Erythroblast (primary cell): ENCODE measurements around the gene ATXN7L1.
A peak's percentile ranks its signal among the peaks of the same experiment; 100 is the strongest.

ENCODE experiments used
- DNase-seq, 2 experiments: peaks; one replicate each; lab custom pipeline; 2025; lab: John Stamatoyannopoulos, UW
- GATA1 ChIP-seq: IDR thresholded peaks from 2 replicates; pipeline ENCODE4 v1.6.1; 2011; ENCODE audit warnings: low read depth, mild to moderate bottlenecking, control low read depth, low read length, moderate library complexity
- POLR2A ChIP-seq: IDR thresholded peaks from 2 replicates; pipeline ENCODE4 v1.6.1; 2011; ENCODE audit warnings: mild to moderate bottlenecking, low read length

The ATXN7L1 gene

GRCh38 chr7:105589356-105590077 is 286.9 kb downstream of the ATXN7L1 start:
- DNase-seq = peak; percentile 42 to 61
- no peak for TF ChIP-seq GATA1
- TF ChIP-seq POLR2A = no peak

GRCh38 chr7:105587909-105588635 is 288.3 kb downstream of the ATXN7L1 start:
- no peak for DNase-seq
- TF ChIP-seq GATA1 (no peak), POLR2A (no peak)

GRCh38 chr7:105585850-105586500 is 290.4 kb downstream of the ATXN7L1 start:
- TF ChIP-seq POLR2A = no peak
- TF ChIP-seq GATA1 = no peak
- DNase-seq = no peak

GRCh38 chr7:105584165-105584564 is 292.2 kb downstream of the ATXN7L1 start:
- no peak for DNase-seq
- TF ChIP-seq POLR2A (no peak), GATA1 (no peak)

GRCh38 chr7:105583061-105583460 is 293.3 kb downstream of the ATXN7L1 start:
- no peak for TF ChIP-seq GATA1
- TF ChIP-seq POLR2A = no peak
- DNase-seq = no peak

GRCh38 chr7:105581066-105581811 is 295.2 kb downstream of the ATXN7L1 start, which contains the start of gene EFCAB10:
TSS of gene EFCAB10 (minus strand) at chr7:105581493. CDS start at chr7:105581463, 30 bp downstream.
- peak; percentile 48 to 62 for DNase-seq
- no peak for TF ChIP-seq POLR2A
- TF ChIP-seq GATA1 = no peak

GRCh38 chr7:105580022-105580740 is 296.2 kb downstream of the ATXN7L1 start:
- DNase-seq = peak; percentile 7 to 9
- TF ChIP-seq GATA1 (no peak), POLR2A (no peak)

GRCh38 chr7:105578496-105578895 is 297.9 kb downstream of the ATXN7L1 start:
- no peak for TF ChIP-seq GATA1
- TF ChIP-seq POLR2A = no peak
- DNase-seq = no peak

GRCh38 chr7:105577251-105577650 is 299.1 kb downstream of the ATXN7L1 start:
- no peak for TF ChIP-seq GATA1
- TF ChIP-seq POLR2A = no peak
- no peak for DNase-seq

GRCh38 chr7:105571891-105572290 is 304.5 kb downstream of the ATXN7L1 start:
- no peak for DNase-seq
- no peak for TF ChIP-seq POLR2A
- no peak for TF ChIP-seq GATA1

- no peak for TF ChIP-seq GATA1
- TF ChIP-seq POLR2A = no peak
- DNase-seq = no peak
Observed at GRCh38 chr7:105567821-105568220, 308.6 kb downstream of the ATXN7L1 start.

- DNase-seq = no peak
Observed at GRCh38 chr7:105567024-105567423, 309.4 kb downstream of the ATXN7L1 start.

GRCh38 chr7:105565190-105565589 is 311.2 kb downstream of the ATXN7L1 start:
- no peak for DNase-seq
- no peak for TF ChIP-seq POLR2A
- TF ChIP-seq GATA1 = no peak

More at GRCh38 chr7:105567024-105567423, 309.4 kb downstream of the ATXN7L1 start:
- no peak for TF ChIP-seq GATA1
- TF ChIP-seq POLR2A = no peak
